B cell (primary cell): Measurements from ENCODE around the gene CDR2L. TPM values are rescaled to one million over a fixed set of nuclear protein-coding genes. Genes with fewer than 3 reads are reported as not detected.
A peak's percentile ranks its signal among the peaks of the same experiment; 100 is the strongest.
"Not testable (repeated sequence)": the region's sequence is repeated elsewhere in the genome, so short reads cannot be mapped to it uniquely, and the experiment has no call there.

Experiments used
- ATAC-seq: fragments of 200-7000 bp; cut with Tn5 transposase; one replicate; pipeline ENCODE4 v1.10.0; 2021; ENCODE audit warnings: low read depth, mild to moderate bottlenecking, moderate number of reproducible peaks, moderate library complexity
- CTCF ChIA-PET: fragments of 350-600 bp; sonication (Branson Sonifier 250); formaldehyde crosslinking; loops from one replicate; lab custom pipeline; 2021; ENCODE audit warnings: antibody characterized with exemption, inconsistent platforms; lab: Charles Lee
- POLR2A ChIA-PET: fragments of 350-600 bp; sonication (Branson Sonifier 250); formaldehyde crosslinking; loops from one replicate; lab custom pipeline; 2021; ENCODE audit warnings: antibody characterized with exemption; lab: Charles Lee
- DNase-seq: peaks from one replicate; pipeline ENCODE4 v3.0.0; 2013
- H2AFZ ChIP-seq: 2 replicates; pipeline ENCODE4 v1.6.1; 2012; ENCODE audit warnings: mild to moderate bottlenecking, low read depth, low read length; ENCODE audit not compliant: insufficient read depth, poor library complexity, severe bottlenecking
- H3K27ac ChIP-seq, 2 donors: 1 replicate in 1 of 2; 2 replicates in 1 of 2; pipeline ENCODE4 v1.5.1; 2012 to 2013; ENCODE audit warnings: low read length in 2 of 2, mild to moderate bottlenecking in 2 of 2, moderate library complexity in 1 of 2
- H3K27me3 ChIP-seq, 4 experiments: fragments of 200-600 bp in 1 of 4; sonication (generic) in 1 of 4; replicated peaks in 1 of 4; 1 replicate in 2 of 4; 2 replicates in 2 of 4; pipeline versions ENCODE4 v1.6.1 to v1.7.0; 2013 to 2016; ENCODE audit warnings: low read length in 3 of 4, mild to moderate bottlenecking in 2 of 4, mixed read lengths in 1 of 4, moderate library complexity in 1 of 4; ENCODE audit not compliant: insufficient read depth in 4 of 4, control insufficient read depth in 3 of 4; ENCODE audit errors: control extremely low read depth in 1 of 4
- H3K36me3 ChIP-seq, 2 experiments: replicated peaks in 1 of 2; 1 replicate in 1 of 2; 2 replicates in 1 of 2; pipeline versions ENCODE4 v1.6.1 to v1.7.1; 2013; ENCODE audit warnings: low read length in 1 of 2; ENCODE audit not compliant: insufficient read depth in 2 of 2, control insufficient read depth in 1 of 2; ENCODE audit errors: control extremely low read depth in 1 of 2, extremely low read depth in 1 of 2
- H3K4me1 ChIP-seq, 2 donors: fragments of 200-600 bp in 1 of 2; sonication (generic) in 1 of 2; 1 replicate in 1 of 2; 2 replicates in 1 of 2; pipeline versions ENCODE4 v1.5.1 to v1.6.1; 2013 to 2017; ENCODE audit warnings: low read length in 2 of 2; ENCODE audit not compliant: control insufficient read depth in 2 of 2, insufficient read depth in 2 of 2
- H3K4me2 ChIP-seq: replicated peaks from 2 replicates; pipeline ENCODE3; 2012; ENCODE audit warnings: mild to moderate bottlenecking, low read depth, low read length; ENCODE audit not compliant: poor library complexity, severe bottlenecking
- H3K4me3 ChIP-seq, 5 experiments: fragments of 200-600 bp in 1 of 5; sonication (generic) in 1 of 5; 1 replicate in 3 of 5; 2 replicates in 2 of 5; pipeline versions ENCODE4 v1.5.1 to v1.7.0; 2011 to 2016; ENCODE audit warnings: low read length in 4 of 5, mild to moderate bottlenecking in 4 of 5, low read depth in 2 of 5, control low read depth in 1 of 5, moderate library complexity in 1 of 5; ENCODE audit not compliant: insufficient read depth in 1 of 5; ENCODE audit errors: control extremely low read depth in 1 of 5, extremely low read depth in 1 of 5
- H3K79me2 ChIP-seq: fragments of 200-600 bp; sonication (generic); one replicate; pipeline ENCODE4 v1.6.0; 2016; ENCODE audit warnings: low read length; ENCODE audit not compliant: control insufficient read depth, insufficient read depth
- H3K9ac ChIP-seq: fragments of 200-600 bp; sonication (generic); 2 replicates; pipeline ENCODE4 v1.6.1; 2017; ENCODE audit warnings: mild to moderate bottlenecking, low read length, moderate library complexity
- H3K9me3 ChIP-seq, 3 donors: one replicate each; pipeline versions ENCODE4 v1.6.1 to v1.7.1; 2013; ENCODE audit warnings: low read length in 2 of 3; ENCODE audit not compliant: control insufficient read depth in 2 of 3, insufficient read depth in 1 of 3; ENCODE audit errors: control extremely low read depth in 1 of 3
- H4K20me1 ChIP-seq: 2 replicates; pipeline ENCODE4 v1.6.0; 2012; ENCODE audit warnings: mild to moderate bottlenecking, low read length; ENCODE audit not compliant: insufficient read depth, control insufficient read depth, poor library complexity, severe bottlenecking
- H3K27ac Mint-ChIP-seq: one replicate; pipeline ENCODE4 v1.8.0; 2021; ENCODE audit warnings: mixed read lengths
- H3K27me3 Mint-ChIP-seq: one replicate; pipeline ENCODE4 v1.8.0; 2021; ENCODE audit warnings: mixed read lengths
- H3K4me1 Mint-ChIP-seq: one replicate; pipeline ENCODE4 v1.8.0; 2021; ENCODE audit warnings: mixed read lengths
- H3K4me3 Mint-ChIP-seq: one replicate; pipeline ENCODE4 v1.8.0; 2021; ENCODE audit warnings: mixed read lengths
- H3K9me3 Mint-ChIP-seq: one replicate; pipeline ENCODE4 v1.8.0; 2022; ENCODE audit warnings: mixed read lengths; ENCODE audit not compliant: insufficient read depth
- EZH2 ChIP-seq: IDR thresholded peaks from 2 replicates; pipeline ENCODE4 v1.6.1; 2012; ENCODE audit warnings: borderline replicate concordance, low read depth, mild to moderate bottlenecking, moderate library complexity, low read length; ENCODE audit not compliant: insufficient read depth, poor library complexity, severe bottlenecking
- WGBS: methylation state at CpG from one replicate; pipeline ENCODE4 v1.1.5; 2013; ENCODE audit warnings: missing lambda C conversion rate; ENCODE audit not compliant: insufficient coverage; 5-methylcytosine and 5-hydroxymethylcytosine counted together
- intact Hi-C: fragments of 100-400 bp; cut with micrococcal nuclease; formaldehyde crosslinking; loops from one replicate; pipeline ENCODE4 v1.10.0; 2022
- polyA plus RNA-seq: library from polyadenylated mRNA; depleted of rRNA; stranded (reverse); fragments of >200 nt; gene quantifications from 2 replicates; pipeline ENCODE4 v1.2.3, GENCODE V29; 2012
- total RNA-seq, 2 donors: library from RNA; stranded (reverse); fragments of 120-200 nt in 1 of 2; gene quantifications; 1 replicate in 1 of 2; 2 replicates in 1 of 2; pipeline versions ENCODE4 v1.2.3 to v1.2.4, GENCODE V29; 2013 to 2022
- TF ChIP-seq, protein P1 (sequence below): fragments of 200-600 bp; IDR thresholded peaks from one replicate; pipeline ENCODE4 v1.8.0; 2022; ENCODE audit warnings: antibody characterized with exemption, mild to moderate bottlenecking

Gene CDR2L
- total and polyA plus RNA-seq, 2 donors (not counting 1 experiment from before 2014, with no cell fraction given): 0.03 TPM; not detected in 1

DNA sequence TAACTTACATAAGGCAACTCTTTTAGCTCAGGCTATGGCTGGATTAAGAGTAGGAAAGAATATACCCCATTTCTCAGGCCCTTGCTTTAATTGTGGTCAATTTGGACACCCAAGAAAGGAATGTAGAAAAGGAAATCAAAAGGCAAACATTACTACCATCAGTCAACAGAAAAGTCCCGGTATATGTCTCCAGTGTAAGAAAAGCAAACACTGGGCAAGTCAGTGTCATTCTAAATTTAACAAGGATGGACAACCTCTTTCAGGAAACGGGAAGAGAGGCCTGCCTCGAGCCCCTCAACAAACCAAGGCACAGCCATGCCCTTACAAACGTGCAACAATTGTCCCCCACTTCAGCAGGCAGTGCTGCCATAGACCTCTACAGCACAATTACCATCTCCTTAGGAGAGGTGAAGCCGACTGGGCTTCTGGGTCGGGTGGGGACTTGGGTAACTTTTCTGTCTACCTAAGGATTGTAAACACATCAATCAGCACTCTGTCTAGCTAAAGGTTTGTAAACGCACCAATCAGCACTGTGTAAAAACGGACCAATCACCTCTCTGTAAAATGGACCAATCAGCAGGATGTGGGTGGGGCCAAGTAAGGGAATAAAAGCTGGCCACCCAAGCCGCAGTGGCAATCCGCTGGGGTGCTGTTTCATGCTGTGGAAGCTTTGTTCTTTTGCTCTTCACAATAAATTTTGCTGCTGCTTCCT, 37.4 kb downstream of the CDR2L start:
- H3K27ac Mint-ChIP-seq: no peak overlapping the region
- Histone ChIP-seq H3K4me2 (peak overlapping the region; percentile 28), H2AFZ (no peak overlapping the region), H3K36me3 (peaks cover 4 to 22% of the 10 kb centered on the region in 2 experiments), H3K4me1 (peaks cover 0 to 4% of the 10 kb centered on the region in 2 donors), H3K27ac (no peak overlapping the region), H3K79me2 (no peaks in the 10 kb centered on the region), H3K9me3 (peaks cover 0 to 5% (median 0%) of the 10 kb centered on the region in 3 donors), H3K9ac (no peak overlapping the region), H3K27me3 (no peaks in the 10 kb centered on the region), H4K20me1 (no peaks in the 10 kb centered on the region), H3K4me3 (no peak overlapping the region)
- POLR2A ChIA-PET: no interaction called here
- intact Hi-C loops: no loop called here
- TF ChIP-seq, protein P1, sequence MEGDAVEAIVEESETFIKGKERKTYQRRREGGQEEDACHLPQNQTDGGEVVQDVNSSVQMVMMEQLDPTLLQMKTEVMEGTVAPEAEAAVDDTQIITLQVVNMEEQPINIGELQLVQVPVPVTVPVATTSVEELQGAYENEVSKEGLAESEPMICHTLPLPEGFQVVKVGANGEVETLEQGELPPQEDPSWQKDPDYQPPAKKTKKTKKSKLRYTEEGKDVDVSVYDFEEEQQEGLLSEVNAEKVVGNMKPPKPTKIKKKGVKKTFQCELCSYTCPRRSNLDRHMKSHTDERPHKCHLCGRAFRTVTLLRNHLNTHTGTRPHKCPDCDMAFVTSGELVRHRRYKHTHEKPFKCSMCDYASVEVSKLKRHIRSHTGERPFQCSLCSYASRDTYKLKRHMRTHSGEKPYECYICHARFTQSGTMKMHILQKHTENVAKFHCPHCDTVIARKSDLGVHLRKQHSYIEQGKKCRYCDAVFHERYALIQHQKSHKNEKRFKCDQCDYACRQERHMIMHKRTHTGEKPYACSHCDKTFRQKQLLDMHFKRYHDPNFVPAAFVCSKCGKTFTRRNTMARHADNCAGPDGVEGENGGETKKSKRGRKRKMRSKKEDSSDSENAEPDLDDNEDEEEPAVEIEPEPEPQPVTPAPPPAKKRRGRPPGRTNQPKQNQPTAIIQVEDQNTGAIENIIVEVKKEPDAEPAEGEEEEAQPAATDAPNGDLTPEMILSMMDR: no peak
- no peak for TF ChIP-seq EZH2
- ATAC-seq (no peak), DNase-seq (no peak)
- H3K27me3 Mint-ChIP-seq: no peaks in the 10 kb centered on the region
- H3K4me3 Mint-ChIP-seq: no peak overlapping the region
- H3K9me3 Mint-ChIP-seq: peaks cover 4% of the 10 kb centered on the region
- WGBS: 88% methylated on average over 9 of the region's 10 CpGs
- peaks cover 4% of the 10 kb centered on the region for H3K4me1 Mint-ChIP-seq
- CTCF ChIA-PET: interaction anchor here (1.1 to 1.7 kb wide), 2 partner anchors 12 to 63 kb away, joined by 3 to 4 read pairs; no protein-coding TSS in a partner anchor

DNA sequence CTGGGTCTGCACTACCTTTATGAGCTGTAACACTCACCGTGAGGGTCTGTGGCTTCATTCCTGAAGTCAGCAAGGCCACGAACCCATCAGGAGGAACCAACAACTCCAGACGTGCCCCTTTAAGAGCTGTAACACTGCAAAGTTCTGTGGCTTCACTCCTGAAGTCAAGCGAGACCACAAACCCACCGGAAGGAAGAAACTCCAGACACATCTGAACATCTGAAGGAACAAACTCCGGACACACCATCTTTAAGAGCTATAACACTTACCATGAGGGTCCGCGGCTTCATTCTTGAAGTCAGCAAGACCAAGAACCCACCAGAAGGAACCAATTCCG, 37.9 kb downstream of the CDR2L start:
- H3K9me3 Mint-ChIP-seq, intact Hi-C loops, H3K4me1 ChIP-seq, H3K27ac ChIP-seq, POLR2A ChIA-PET, H3K9ac ChIP-seq, H2AFZ ChIP-seq, H3K9me3 ChIP-seq, ATAC-seq, H3K27me3 Mint-ChIP-seq, H4K20me1 ChIP-seq, H3K27me3 ChIP-seq, H3K79me2 ChIP-seq, H3K4me3 ChIP-seq, DNase-seq, H3K27ac Mint-ChIP-seq, H3K4me1 Mint-ChIP-seq, H3K4me3 Mint-ChIP-seq: not testable (repeated sequence)
- CTCF ChIA-PET: interaction anchor here (1.1 to 1.7 kb wide), 2 partner anchors 11 to 64 kb away, joined by 3 to 4 read pairs; no protein-coding TSS in a partner anchor
- Histone ChIP-seq H3K36me3 (peaks cover 4 to 18% of the 10 kb centered on the region in 2 experiments), H3K4me2 (peak overlapping the region; percentile 28)
- WGBS: 62% methylated on average over 6 of the region's 9 CpGs

DNA sequence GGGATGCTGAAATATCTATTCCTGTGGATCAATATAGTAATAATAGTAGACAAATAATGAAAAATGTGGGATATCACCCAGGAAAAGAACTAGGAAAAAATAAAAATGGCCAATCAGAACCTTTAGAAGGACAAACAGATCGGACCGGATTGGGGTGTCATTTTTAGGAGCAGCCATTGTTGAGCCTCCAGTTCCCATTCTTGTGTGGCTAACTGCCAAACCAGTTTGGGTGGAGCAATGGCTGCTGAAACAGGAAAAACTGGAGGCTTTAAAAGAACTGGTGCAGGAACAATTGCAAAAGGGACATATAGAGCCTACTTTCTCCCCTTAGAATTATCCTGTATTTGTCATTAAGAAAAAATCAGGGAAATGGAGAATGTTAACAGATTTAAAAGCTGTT, 39.2 kb downstream of the CDR2L start:
- not testable (repeated sequence) for H3K27ac Mint-ChIP-seq, H3K4me2 ChIP-seq
- WGBS: 76% methylated on average over 2 of the region's 2 CpGs

More for the DNA sequence above, 39.2 kb downstream of the CDR2L start:
- H2AFZ ChIP-seq, H3K9me3 ChIP-seq, H3K27me3 Mint-ChIP-seq, ATAC-seq, H3K36me3 ChIP-seq, H3K9me3 Mint-ChIP-seq, H3K4me3 Mint-ChIP-seq, H3K79me2 ChIP-seq, H3K27me3 ChIP-seq, H3K4me3 ChIP-seq, H3K27ac ChIP-seq, H3K4me1 Mint-ChIP-seq, H4K20me1 ChIP-seq, DNase-seq, H3K4me1 ChIP-seq, POLR2A ChIA-PET, H3K9ac ChIP-seq, intact Hi-C loops: not testable (repeated sequence)
- CTCF ChIA-PET: interaction anchor here (1.7 kb wide), 1 partner anchor 10 kb away, joined by 4 read pairs; no protein-coding TSS in a partner anchor
